ENCODE results near the gene L1TD1. TPM values are rescaled to one million over a fixed set of nuclear protein-coding genes. Genes with fewer than 3 reads are reported as not detected.

Gene L1TD1
- total and polyA plus RNA-seq, 2 of the 13 experiments (the other 11 are each of a cell fraction or from before 2014, with no cell fraction given): not detected

DNA sequence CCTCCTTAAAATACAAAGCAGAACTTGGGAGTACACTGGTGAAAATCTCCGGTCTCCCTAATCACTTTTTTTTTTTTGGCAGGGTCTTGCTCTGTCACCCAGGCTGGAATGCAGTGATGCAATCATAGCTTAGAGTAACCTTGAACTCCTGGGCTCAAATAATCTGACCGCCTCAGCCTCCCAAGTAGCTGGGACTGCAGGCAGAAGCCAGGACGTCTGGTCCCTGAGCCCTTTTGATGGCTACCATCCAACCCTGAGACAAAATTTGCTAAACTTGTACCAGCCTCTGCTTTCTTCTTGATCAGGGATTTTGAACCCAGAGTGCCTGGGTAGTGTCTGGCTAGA, 4.1 kb downstream of the L1TD1 start (continued):
- no peak for TF ChIP-seq TFE3 (CRISPR knock-in tag; IDR thresholded peaks at IDR 0.05)
- no peak for TF ChIP-seq ZNF577 (CRISPR knock-in tag; IDR thresholded peaks at IDR 0.05; ENCODE audit: borderline replicate concordance, low read depth)
- no peak for TF ChIP-seq NFYB (CRISPR knock-in tag; IDR thresholded peaks at IDR 0.05)
- TF ChIP-seq, protein P1, sequence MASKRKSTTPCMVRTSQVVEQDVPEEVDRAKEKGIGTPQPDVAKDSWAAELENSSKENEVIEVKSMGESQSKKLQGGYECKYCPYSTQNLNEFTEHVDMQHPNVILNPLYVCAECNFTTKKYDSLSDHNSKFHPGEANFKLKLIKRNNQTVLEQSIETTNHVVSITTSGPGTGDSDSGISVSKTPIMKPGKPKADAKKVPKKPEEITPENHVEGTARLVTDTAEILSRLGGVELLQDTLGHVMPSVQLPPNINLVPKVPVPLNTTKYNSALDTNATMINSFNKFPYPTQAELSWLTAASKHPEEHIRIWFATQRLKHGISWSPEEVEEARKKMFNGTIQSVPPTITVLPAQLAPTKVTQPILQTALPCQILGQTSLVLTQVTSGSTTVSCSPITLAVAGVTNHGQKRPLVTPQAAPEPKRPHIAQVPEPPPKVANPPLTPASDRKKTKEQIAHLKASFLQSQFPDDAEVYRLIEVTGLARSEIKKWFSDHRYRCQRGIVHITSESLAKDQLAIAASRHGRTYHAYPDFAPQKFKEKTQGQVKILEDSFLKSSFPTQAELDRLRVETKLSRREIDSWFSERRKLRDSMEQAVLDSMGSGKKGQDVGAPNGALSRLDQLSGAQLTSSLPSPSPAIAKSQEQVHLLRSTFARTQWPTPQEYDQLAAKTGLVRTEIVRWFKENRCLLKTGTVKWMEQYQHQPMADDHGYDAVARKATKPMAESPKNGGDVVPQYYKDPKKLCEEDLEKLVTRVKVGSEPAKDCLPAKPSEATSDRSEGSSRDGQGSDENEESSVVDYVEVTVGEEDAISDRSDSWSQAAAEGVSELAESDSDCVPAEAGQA (IDR thresholded peaks at IDR 0.05; ENCODE audit: low read depth): no peak
- TF ChIP-seq, protein P1 (CRISPR knock-in tag; IDR thresholded peaks at IDR 0.05; ENCODE audit: borderline replicate concordance): no peak
- TF ChIP-seq ZBTB42 (CRISPR knock-in tag; IDR thresholded peaks at IDR 0.05): no peak
- TF ChIP-seq ZNF337 (CRISPR knock-in tag; IDR thresholded peaks at IDR 0.05; ENCODE audit: borderline replicate concordance, low read depth): no peak
- TF ChIP-seq MXD3 (CRISPR knock-in tag; IDR thresholded peaks at IDR 0.05): no peak
- no peak for TF ChIP-seq SNAPC5 (CRISPR knock-in tag; IDR thresholded peaks at IDR 0.05; ENCODE audit: borderline replicate concordance)
- TF ChIP-seq ADNP (CRISPR knock-in tag; IDR thresholded peaks at IDR 0.05): no peak
- TF ChIP-seq ZNF451 (CRISPR knock-in tag; IDR thresholded peaks at IDR 0.05): no peak
- TF ChIP-seq ZNF513 (CRISPR knock-in tag; conservative IDR thresholded peaks at IDR 0.05): no peak
- no peak for TF ChIP-seq NFIB (CRISPR knock-in tag; IDR thresholded peaks at IDR 0.05; ENCODE audit: borderline replicate concordance)
- TF ChIP-seq BCLAF1 (IDR thresholded peaks at IDR 0.05): no peak
- TF ChIP-seq ZBTB7B (CRISPR knock-in tag; IDR thresholded peaks at IDR 0.05): 0 out of 2 replicates have a peak, but pooled peaks have one; percentile 37
- no peak for TF ChIP-seq KAT2B (IDR thresholded peaks at IDR 0.05; ENCODE audit: borderline replicate concordance, low read depth, low read length)
